Aortic smooth muscle cell (primary cell): ENCODE measurements around the gene SLCO4C1. TPM values are rescaled to one million over a fixed set of nuclear protein-coding genes. Genes with fewer than 3 reads are reported as not detected.

ENCODE experiments used
- total RNA-seq: library from RNA; depleted of rRNA; stranded (reverse); fragments of >200 nt; gene quantifications from 2 replicates; pipeline ENCODE4 v1.2.3, GENCODE V29; 2014

SLCO4C1 gene, protein sequence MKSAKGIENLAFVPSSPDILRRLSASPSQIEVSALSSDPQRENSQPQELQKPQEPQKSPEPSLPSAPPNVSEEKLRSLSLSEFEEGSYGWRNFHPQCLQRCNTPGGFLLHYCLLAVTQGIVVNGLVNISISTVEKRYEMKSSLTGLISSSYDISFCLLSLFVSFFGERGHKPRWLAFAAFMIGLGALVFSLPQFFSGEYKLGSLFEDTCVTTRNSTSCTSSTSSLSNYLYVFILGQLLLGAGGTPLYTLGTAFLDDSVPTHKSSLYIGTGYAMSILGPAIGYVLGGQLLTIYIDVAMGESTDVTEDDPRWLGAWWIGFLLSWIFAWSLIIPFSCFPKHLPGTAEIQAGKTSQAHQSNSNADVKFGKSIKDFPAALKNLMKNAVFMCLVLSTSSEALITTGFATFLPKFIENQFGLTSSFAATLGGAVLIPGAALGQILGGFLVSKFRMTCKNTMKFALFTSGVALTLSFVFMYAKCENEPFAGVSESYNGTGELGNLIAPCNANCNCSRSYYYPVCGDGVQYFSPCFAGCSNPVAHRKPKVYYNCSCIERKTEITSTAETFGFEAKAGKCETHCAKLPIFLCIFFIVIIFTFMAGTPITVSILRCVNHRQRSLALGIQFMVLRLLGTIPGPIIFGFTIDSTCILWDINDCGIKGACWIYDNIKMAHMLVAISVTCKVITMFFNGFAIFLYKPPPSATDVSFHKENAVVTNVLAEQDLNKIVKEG
- not detected in 2 replicates for total RNA-seq

DNA sequence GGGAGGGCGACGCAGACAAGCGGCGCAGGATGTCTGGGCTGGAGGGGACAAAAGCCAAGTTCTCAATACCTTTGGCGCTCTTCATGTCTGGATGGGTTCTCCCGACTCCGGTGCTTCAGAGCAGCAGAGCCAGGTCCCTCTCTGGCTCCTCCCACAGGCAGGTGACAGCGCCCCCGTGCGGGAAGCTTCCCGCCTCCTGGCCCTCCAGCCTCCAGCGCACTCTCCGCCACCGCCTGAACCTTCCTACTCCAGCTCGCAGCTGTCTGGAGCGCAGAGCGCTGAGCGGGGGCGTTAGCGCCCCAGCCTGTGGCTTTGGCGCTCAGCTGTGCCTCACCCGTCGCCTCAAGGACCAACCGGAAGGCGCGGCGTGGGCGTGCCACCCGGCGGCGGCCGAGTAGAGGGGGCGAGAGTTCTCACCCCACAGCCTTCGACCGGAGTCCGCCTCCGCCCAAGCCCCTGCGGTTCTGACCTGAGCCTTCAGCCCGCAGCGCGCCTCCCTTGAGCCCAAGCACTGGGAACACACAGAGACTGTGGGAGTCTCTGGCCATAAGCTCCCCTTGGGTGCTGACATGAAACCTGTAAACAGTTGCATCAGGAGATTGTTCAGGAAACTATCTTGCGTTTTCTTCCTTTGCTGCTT, at the start of gene SLCO4C1:
Gene SLCO4C1, minus strand, starts transcription at position 107 of the 640 bp plus-strand sequence. Its CDS starts 22 bp downstream, at position 85.

Other genes starting within 250 kb of the SLCO4C1 start
- not detected in 2 replicates for gene SLCO6A1, start 202.7 kb upstream of the SLCO4C1 start, total RNA-seq